Endothelial cell of umbilical vein (primary cell): ENCODE measurements around the gene SORCS1. TPM values are rescaled to one million over a fixed set of nuclear protein-coding genes. Genes with fewer than 3 reads are reported as not detected.

Experiments
- BruUV-seq: library from RNA; stranded (reverse); fragments of 400-500 nt; replicated peaks from 2 replicates; lab custom pipeline; 2021; lab: Mats Ljungman, UMichigan
- CTCF ChIA-PET: fragments of 300-600, 350-600 bp; sonication (Branson Sonifier 250); formaldehyde crosslinking; loops from one replicate; lab custom pipeline; 2021; ENCODE audit warnings: antibody characterized with exemption, inconsistent platforms; lab: Charles Lee
- POLR2A ChIA-PET: fragments of 300-600, 350-600 bp; sonication (Branson Sonifier 250); formaldehyde crosslinking; loops from one replicate; lab custom pipeline; 2021; ENCODE audit warnings: antibody characterized with exemption, inconsistent platforms; lab: Charles Lee
- DNase-seq: peaks from one replicate; pipeline ENCODE4 v3.0.0-alpha.2; 2011; ENCODE audit warnings: low read depth, low spot score
- FAIRE-seq: peaks from 2 replicates; lab custom pipeline; 2011; peaks lifted over from hg19 to GRCh38; lab: Jason Lieb, UNC
- H2AFZ ChIP-seq: 2 replicates; pipeline ENCODE4 v1.6.0; 2012; ENCODE audit warnings: low read depth, low read length, control low read depth, inconsistent platforms
- H3K27ac ChIP-seq: 2 replicates; pipeline ENCODE4 v1.5.1; 2011; ENCODE audit warnings: low read depth, mild to moderate bottlenecking, control low read depth, low read length, moderate library complexity; ENCODE audit not compliant: insufficient read depth
- H3K27me3 ChIP-seq, 2 experiments: 2 replicates each; pipeline versions ENCODE4 v1.6.0 to v1.6.1; 2011; ENCODE audit warnings: low read length in 2 of 2, mixed read lengths in 1 of 2; ENCODE audit not compliant: control insufficient read depth in 2 of 2, insufficient read depth in 2 of 2
- H3K36me3 ChIP-seq, 2 experiments: 2 replicates in 1 of 2; 3 replicates in 1 of 2; pipeline ENCODE4 v1.5.1; 2011; ENCODE audit warnings: low read length in 2 of 2, mild to moderate bottlenecking in 1 of 2, moderate library complexity in 1 of 2; ENCODE audit not compliant: control insufficient read depth in 2 of 2, insufficient read depth in 2 of 2; ENCODE audit errors: extremely low read depth in 1 of 2
- H3K4me1 ChIP-seq: 3 replicates; pipeline ENCODE4 v1.5.1; 2011; ENCODE audit warnings: mild to moderate bottlenecking, low read length; ENCODE audit not compliant: control insufficient read depth, insufficient read depth; ENCODE audit errors: extremely low read depth
- H3K4me2 ChIP-seq: 2 replicates; pipeline ENCODE4 v1.6.1; 2011; ENCODE audit warnings: low read length, control low read depth, mixed read lengths; ENCODE audit not compliant: insufficient read depth
- H3K4me3 ChIP-seq, 3 experiments: fragments of 200-600 bp in 1 of 3; sonication (generic), shearing (Covaris generic) in 1 of 3; replicated peaks in 1 of 3; 2 replicates each; pipeline ENCODE4 v1.5.1; 2011 to 2016; ENCODE audit warnings: control low read depth in 3 of 3, low read length in 3 of 3, mild to moderate bottlenecking in 2 of 3, inconsistent platforms in 1 of 3, low read depth in 1 of 3, moderate library complexity in 1 of 3; ENCODE audit not compliant: insufficient read depth in 1 of 3
- H3K79me2 ChIP-seq: 2 replicates; pipeline ENCODE4 v1.6.0; 2012; ENCODE audit warnings: low read length, inconsistent platforms; ENCODE audit not compliant: control insufficient read depth, insufficient read depth
- H3K9ac ChIP-seq: replicated peaks from 2 replicates; pipeline ENCODE3; 2011; ENCODE audit warnings: low read length, control low read depth; ENCODE audit not compliant: insufficient read depth; ENCODE audit errors: extremely low read depth
- H3K9me1 ChIP-seq: replicated peaks from 3 replicates; pipeline ENCODE4 v1.6.0; 2011; ENCODE audit warnings: mild to moderate bottlenecking, low read length; ENCODE audit not compliant: control insufficient read depth, insufficient read depth; ENCODE audit errors: extremely low read depth
- H3K9me3 ChIP-seq: replicated peaks from 2 replicates; pipeline ENCODE4 v1.5.1; 2012; ENCODE audit warnings: low read length, inconsistent platforms; ENCODE audit not compliant: control insufficient read depth, insufficient read depth
- H4K20me1 ChIP-seq: replicated peaks from 2 replicates; pipeline ENCODE3; 2011; ENCODE audit warnings: mild to moderate bottlenecking, low read length; ENCODE audit not compliant: control insufficient read depth, insufficient read depth; ENCODE audit errors: extremely low read depth
- CTCF ChIP-seq, 2 donors: IDR thresholded peaks; 1 replicate in 1 of 2; 2 replicates in 1 of 2; pipeline ENCODE4 v1.5.1; 2011; ENCODE audit warnings: low read length in 2 of 2, mild to moderate bottlenecking in 2 of 2, moderate library complexity in 2 of 2, control low read depth in 1 of 2, inconsistent platforms in 1 of 2, low read depth in 1 of 2; ENCODE audit not compliant: insufficient read depth in 1 of 2; ENCODE audit errors: extremely low read depth in 1 of 2
- EZH2 ChIP-seq: IDR thresholded peaks from 2 replicates; pipeline ENCODE4 v1.6.1; 2012; ENCODE audit warnings: borderline replicate concordance, low read depth, mild to moderate bottlenecking, moderate library complexity, low read length, inconsistent platforms; ENCODE audit not compliant: severe bottlenecking
- FOS ChIP-seq: IDR thresholded peaks from 2 replicates; pipeline ENCODE4 v1.6.1; 2011; ENCODE audit warnings: mild to moderate bottlenecking, low read length, moderate library complexity, borderline replicate concordance; ENCODE audit not compliant: insufficient read depth
- MAX ChIP-seq: IDR thresholded peaks from 2 replicates; pipeline ENCODE4 v1.6.1; 2011; ENCODE audit not compliant: insufficient read depth, insufficient read length
- MYC ChIP-seq: IDR thresholded peaks from one replicate; pipeline ENCODE4 v1.6.1; 2011; ENCODE audit warnings: mild to moderate bottlenecking, low read depth, low read length
- POLR2A ChIP-seq: IDR thresholded peaks from 2 replicates; pipeline ENCODE4 v1.6.1; 2012; ENCODE audit warnings: low read depth, mild to moderate bottlenecking, control low read depth, low read length
- POLR2AphosphoS5 ChIP-seq: IDR thresholded peaks from 2 replicates; pipeline ENCODE4 v1.6.1; 2012; ENCODE audit warnings: low read depth, mild to moderate bottlenecking, control low read depth, low read length, moderate library complexity; ENCODE audit not compliant: insufficient read depth
- dilution Hi-C: fragments of 300-500 bp; cut with MboI; formaldehyde crosslinking; loops from one replicate; pipeline ENCODE4 v1.15.0; 2019; ENCODE audit warnings: low sequenced_read_pairs; ENCODE audit not compliant: extremely low pct_ligation_motif_present
- intact Hi-C: fragments of 100-400 bp; cut with micrococcal nuclease; formaldehyde crosslinking; loops from one replicate; pipeline ENCODE4 v1.10.0; 2022
- polyA plus RNA-seq, 4 experiments: library from polyadenylated mRNA; depleted of rRNA in 3 of 4; stranded (reverse) in 3 of 4; unstranded in 1 of 4; fragments of >200 nt; gene quantifications; 2 replicates each; pipeline versions ENCODE4 v1.2.1 to v1.2.3, GENCODE V29; 2011 to 2012; ENCODE audit warnings: missing spikeins in 1 of 4
- total RNA-seq: library from RNA; stranded (reverse); gene quantifications from 2 replicates; pipeline ENCODE4 v1.2.3, GENCODE V29; 2021

Gene SORCS1
- total and polyA plus RNA-seq, 2 donors (not counting 3 experiments of a cell fraction or from before 2014, with no cell fraction given) = not detected

- TF ChIP-seq EZH2 = no peak
- Histone ChIP-seq H4K20me1 (no peaks in the 10 kb centered on the region), H3K27ac (no peak overlapping the region), H3K4me2 (no peak overlapping the region), H2AFZ (no peak overlapping the region), H3K4me1 (no peaks in the 10 kb centered on the region), H3K9me1 (no peaks in the 10 kb centered on the region), H3K27me3 (no peaks in the 10 kb centered on the region), H3K9me3 (peaks cover 2% of the 10 kb centered on the region), H3K9ac (no peak overlapping the region), H3K4me3 (no peak overlapping the region), H3K36me3 (no peaks in the 10 kb centered on the region), H3K79me2 (no peaks in the 10 kb centered on the region)
- no peak for FAIRE-seq
- dilution Hi-C loops (no loop called here), intact Hi-C loops (no loop called here)
- ChIA-PET CTCF (no interaction called here), POLR2A (no interaction called here)
- no TSS peak for BruUV-seq
- no peak for DNase-seq
These were observed 443.8 kb downstream of the SORCS1 start for GRCh38 chr10:106720683-106721082.

GRCh38 chr10:106716381-106716780, 448.1 kb downstream of the SORCS1 start:
- no peaks in the 10 kb centered on the region for H4K20me1 ChIP-seq
- peaks cover 2% of the 10 kb centered on the region for H3K9me3 ChIP-seq
- H3K36me3 ChIP-seq = no peaks in the 10 kb centered on the region
- no peak overlapping the region for H3K4me2 ChIP-seq
- no peaks in the 10 kb centered on the region for H3K4me1 ChIP-seq
- no peak overlapping the region for H3K27ac ChIP-seq
- TF ChIP-seq POLR2A = no peak
- no peak for TF ChIP-seq MYC
- TF ChIP-seq CTCF (IDR thresholded peaks at IDR 0.05; ENCODE audit: extremely low read depth in 1 of 2, insufficient read depth in 1 of 2, low read depth in 1 of 2, low read length in 2 of 2) = no peak
- TF ChIP-seq FOS = no peak
- no peak for TF ChIP-seq EZH2
- no peak for TF ChIP-seq POLR2AphosphoS5
- no peak for TF ChIP-seq MAX
- H3K9ac ChIP-seq = no peak overlapping the region
- intact Hi-C loops = no loop called here
- FAIRE-seq (no peak), DNase-seq (no peak)
- H3K9me1 ChIP-seq = no peaks in the 10 kb centered on the region
- H3K27me3 ChIP-seq = no peaks in the 10 kb centered on the region
- POLR2A ChIA-PET = no interaction called here
- H3K79me2 ChIP-seq = no peaks in the 10 kb centered on the region
- BruUV-seq = no TSS peak
- dilution Hi-C loops = no loop called here
- CTCF ChIA-PET = no interaction called here
- no peak overlapping the region for H3K4me3 ChIP-seq
- no peak overlapping the region for H2AFZ ChIP-seq
